HG02642 (cell line): Measurements from ENCODE around the gene KCNT1.

Experiments used
- ATAC-seq: cut with Tn5 transposase; IDR thresholded peaks from one replicate; pipeline ENCODE4 v1.9.1; 2021; ENCODE audit warnings: mild to moderate bottlenecking; ENCODE audit not compliant: unreplicated experiment, poor library complexity

Gene KCNT1

GRCh38 chr9:135813671-135814290 is 111.8 kb downstream of the KCNT1 start:
- no peak for ATAC-seq

GRCh38 chr9:135814421-135815095 is 112.6 kb downstream of the KCNT1 start:
- ATAC-seq = no peak

GRCh38 chr9:135815413-135815812 is 113.4 kb downstream of the KCNT1 start:
- ATAC-seq = no peak

GRCh38 chr9:135815830-135816650 is 114.1 kb downstream of the KCNT1 start:
- ATAC-seq = no peak

- ATAC-seq = no peak
These were observed 114.6 kb downstream of the KCNT1 start for GRCh38 chr9:135816651-135816970.

- ATAC-seq = no peak
These were observed 116.1 kb downstream of the KCNT1 start for GRCh38 chr9:135817951-135818717.

- no peak for ATAC-seq
These were observed 116.9 kb downstream of the KCNT1 start for GRCh38 chr9:135818718-135819475.

GRCh38 chr9:135819905-135820304 is 117.9 kb downstream of the KCNT1 start:
- ATAC-seq = no peak

- ATAC-seq = no peak
These were observed 118.7 kb downstream of the KCNT1 start for GRCh38 chr9:135820661-135821060.

GRCh38 chr9:135821116-135821515 is 119.1 kb downstream of the KCNT1 start:
- ATAC-seq = no peak

GRCh38 chr9:135821733-135822373 is 119.9 kb downstream of the KCNT1 start:
- ATAC-seq = no peak

GRCh38 chr9:135822374-135822755 is 120.4 kb downstream of the KCNT1 start:
- ATAC-seq = no peak

GRCh38 chr9:135823036-135823435 is 121.1 kb downstream of the KCNT1 start:
- ATAC-seq = no peak

- no peak for ATAC-seq
These were observed 123.6 kb downstream of the KCNT1 start for GRCh38 chr9:135825435-135826187.

GRCh38 chr9:135826188-135826545 is 124.2 kb downstream of the KCNT1 start:
- no peak for ATAC-seq

GRCh38 chr9:135827301-135827700 is 125.3 kb downstream of the KCNT1 start:
- no peak for ATAC-seq

- ATAC-seq = no peak
These were observed 126.0 kb downstream of the KCNT1 start for GRCh38 chr9:135827866-135828580.

GRCh38 chr9:135828656-135829055 is 126.7 kb downstream of the KCNT1 start:
- ATAC-seq = no peak
